Measurements from ENCODE around the gene PPP4R2. TPM values are rescaled to one million over a fixed set of nuclear protein-coding genes. Genes with fewer than 3 reads are reported as not detected.

PPP4R2 gene
- total RNA-seq, 4 donors from 2014 or later, result 38.9 to 62.1 (median 40.8) TPM

DNA sequence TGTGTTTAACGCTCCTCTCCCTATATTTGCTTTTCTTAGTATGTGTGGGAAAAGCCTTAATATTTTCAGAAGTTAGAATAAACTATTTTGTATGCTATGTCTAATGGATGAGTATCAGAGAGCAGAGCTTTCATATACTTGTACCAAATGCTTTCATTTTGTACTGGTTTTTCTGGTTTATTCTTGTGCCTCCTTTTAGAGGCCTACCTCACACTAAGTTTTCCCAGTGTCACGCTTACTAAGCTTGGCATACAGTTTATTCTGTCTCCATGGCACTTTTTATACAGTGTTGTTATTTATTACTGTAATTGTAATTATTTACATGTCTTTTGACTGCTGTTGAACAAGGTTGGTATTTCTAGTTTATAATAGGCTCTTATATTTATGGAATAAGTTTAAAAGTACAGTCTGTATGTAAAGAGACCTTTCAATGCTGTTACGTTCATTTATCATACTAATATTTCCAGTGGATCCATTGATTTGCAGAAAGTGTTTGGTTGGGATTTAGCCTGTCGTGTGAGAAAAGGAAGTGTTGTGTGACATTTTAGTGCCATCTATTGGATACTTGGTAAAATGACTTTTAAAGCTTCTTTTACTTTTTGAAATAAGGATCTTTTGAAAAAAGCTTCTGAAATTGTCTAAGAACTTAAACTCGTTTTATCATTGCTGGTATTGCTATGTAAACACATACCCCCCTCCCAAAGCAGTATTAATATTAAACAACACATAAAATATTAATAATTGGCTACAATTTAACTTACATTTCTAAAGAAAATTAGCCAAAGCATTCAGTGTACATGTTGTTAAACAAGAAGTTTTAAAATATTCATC lies 59.6 kb downstream of the PPP4R2 start:
- TF ChIP-seq, protein P1, sequence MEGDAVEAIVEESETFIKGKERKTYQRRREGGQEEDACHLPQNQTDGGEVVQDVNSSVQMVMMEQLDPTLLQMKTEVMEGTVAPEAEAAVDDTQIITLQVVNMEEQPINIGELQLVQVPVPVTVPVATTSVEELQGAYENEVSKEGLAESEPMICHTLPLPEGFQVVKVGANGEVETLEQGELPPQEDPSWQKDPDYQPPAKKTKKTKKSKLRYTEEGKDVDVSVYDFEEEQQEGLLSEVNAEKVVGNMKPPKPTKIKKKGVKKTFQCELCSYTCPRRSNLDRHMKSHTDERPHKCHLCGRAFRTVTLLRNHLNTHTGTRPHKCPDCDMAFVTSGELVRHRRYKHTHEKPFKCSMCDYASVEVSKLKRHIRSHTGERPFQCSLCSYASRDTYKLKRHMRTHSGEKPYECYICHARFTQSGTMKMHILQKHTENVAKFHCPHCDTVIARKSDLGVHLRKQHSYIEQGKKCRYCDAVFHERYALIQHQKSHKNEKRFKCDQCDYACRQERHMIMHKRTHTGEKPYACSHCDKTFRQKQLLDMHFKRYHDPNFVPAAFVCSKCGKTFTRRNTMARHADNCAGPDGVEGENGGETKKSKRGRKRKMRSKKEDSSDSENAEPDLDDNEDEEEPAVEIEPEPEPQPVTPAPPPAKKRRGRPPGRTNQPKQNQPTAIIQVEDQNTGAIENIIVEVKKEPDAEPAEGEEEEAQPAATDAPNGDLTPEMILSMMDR (IDR thresholded peaks at IDR 0.05; ENCODE audit: low read depth), result no peak

GRCh38 chr3:73056845-73057150 lies 60.2 kb downstream of the PPP4R2 start:
- TF ChIP-seq, protein P1 (IDR thresholded peaks at IDR 0.05; ENCODE audit: low read depth), result no peak

DNA sequence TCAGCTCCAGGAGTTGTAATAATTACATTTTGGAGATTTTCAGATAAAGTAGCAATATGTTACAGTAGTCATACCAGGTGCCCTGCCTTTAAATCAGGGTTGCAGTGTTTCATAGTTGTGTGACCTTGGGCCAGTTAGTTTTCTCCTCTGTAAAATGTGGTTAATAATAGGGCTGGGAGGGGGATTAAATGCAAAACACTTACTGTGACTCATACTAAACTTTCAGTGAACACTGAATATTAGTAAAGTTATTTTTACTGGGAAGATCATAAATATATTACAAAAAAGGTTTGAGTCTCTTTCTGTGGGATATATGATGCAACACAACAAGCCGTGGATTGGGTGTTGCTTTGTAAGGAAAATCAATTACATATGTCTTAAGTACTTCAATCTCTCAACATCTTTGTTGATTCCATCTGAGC lies 63.7 kb downstream of the PPP4R2 start:
- TF ChIP-seq, protein P1 (IDR thresholded peaks at IDR 0.05; ENCODE audit: low read depth), result no peak

GRCh38 chr3:73061416-73061815 lies 64.8 kb downstream of the PPP4R2 start, which contains the start of gene EBLN2:
Gene EBLN2 (plus strand): TSS chr3:73061659. CDS start chr3:73062082, 423 bp downstream.
- TF ChIP-seq, protein P1 (IDR thresholded peaks at IDR 0.05; ENCODE audit: low read depth), result no peak

- TF ChIP-seq, protein P1 (IDR thresholded peaks at IDR 0.05; ENCODE audit: low read depth), result no peak
Measured at GRCh38 chr3:73068419-73068818, 71.8 kb downstream of the PPP4R2 start.

GRCh38 chr3:73069187-73069586 lies 72.6 kb downstream of the PPP4R2 start:
- TF ChIP-seq, protein P1 (IDR thresholded peaks at IDR 0.05; ENCODE audit: low read depth), result no peak

DNA sequence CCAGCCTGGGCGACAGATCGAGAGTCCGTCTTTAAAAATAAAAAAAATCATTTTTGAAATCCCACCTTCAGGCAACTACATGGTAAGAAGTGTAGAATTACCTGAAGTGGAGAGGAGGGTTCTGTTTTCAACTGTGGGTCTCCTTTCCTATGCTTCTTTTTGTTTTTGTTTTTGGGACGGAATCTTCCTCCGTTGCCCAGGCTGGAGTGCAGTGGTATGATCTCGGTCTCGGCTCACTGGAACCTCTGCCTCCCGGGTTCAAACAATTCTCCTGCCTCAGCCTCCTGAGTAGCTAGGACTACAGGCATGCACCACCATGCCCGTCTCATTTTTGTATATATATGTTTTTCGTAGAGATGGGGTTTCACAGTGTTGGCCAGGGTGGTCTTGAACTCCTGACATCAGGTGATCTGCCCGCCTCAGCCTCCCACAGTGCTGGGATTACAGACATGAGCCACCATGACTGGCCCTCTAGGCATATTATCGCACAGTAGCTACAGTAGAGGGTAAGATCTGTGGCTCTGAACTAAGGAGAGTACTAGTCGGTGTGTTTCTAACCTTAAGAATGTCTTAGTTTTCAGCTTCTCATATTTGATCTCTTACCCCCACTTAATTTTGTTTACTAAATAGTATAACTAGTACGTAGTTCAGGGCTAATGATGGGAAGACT lies 73.3 kb downstream of the PPP4R2 start:
- TF ChIP-seq, protein P1 (IDR thresholded peaks at IDR 0.05; ENCODE audit: low read depth), result no peak
